MV-4-11 (cell line): Measurements from ENCODE around the gene PALM.
"Not testable (repeated sequence)": the region's sequence is repeated elsewhere in the genome, so short reads cannot be mapped to it uniquely, and the experiment has no call there.

ENCODE experiments used
- DNase-seq: peaks from one replicate; lab custom pipeline; 2025; lab: John Stamatoyannopoulos, UW

Gene PALM

DNA sequence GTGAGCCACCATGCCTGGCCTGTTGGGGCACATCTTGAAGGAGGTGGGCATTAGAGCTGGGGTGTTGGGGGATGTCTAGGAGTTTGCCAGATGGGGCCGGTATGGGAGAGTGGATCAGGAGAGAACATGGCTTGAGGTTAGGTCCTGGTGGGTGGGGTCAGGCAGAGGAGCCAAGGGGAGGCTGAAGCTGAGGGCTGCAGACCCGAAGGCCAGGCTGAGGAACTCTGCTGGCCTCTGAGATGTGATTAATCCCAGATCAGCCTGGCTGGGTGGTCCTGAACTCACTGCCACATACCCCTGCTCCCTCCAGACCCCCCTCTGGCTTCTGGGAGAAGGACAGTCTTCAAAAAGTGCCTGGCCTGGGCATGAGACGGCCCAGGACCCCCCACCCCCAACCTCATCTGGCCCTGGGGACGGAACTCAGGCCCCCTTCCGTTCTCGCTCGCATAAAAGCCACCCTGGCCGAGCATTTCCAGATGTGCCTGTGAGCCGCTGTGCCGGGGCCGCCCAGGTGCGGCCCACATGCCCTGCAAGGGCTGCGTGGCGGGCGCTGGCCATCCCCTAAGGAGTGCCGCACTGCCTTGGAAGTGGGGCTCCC lies 29.8 kb upstream of the PALM start:
- DNase-seq = no peak

DNA sequence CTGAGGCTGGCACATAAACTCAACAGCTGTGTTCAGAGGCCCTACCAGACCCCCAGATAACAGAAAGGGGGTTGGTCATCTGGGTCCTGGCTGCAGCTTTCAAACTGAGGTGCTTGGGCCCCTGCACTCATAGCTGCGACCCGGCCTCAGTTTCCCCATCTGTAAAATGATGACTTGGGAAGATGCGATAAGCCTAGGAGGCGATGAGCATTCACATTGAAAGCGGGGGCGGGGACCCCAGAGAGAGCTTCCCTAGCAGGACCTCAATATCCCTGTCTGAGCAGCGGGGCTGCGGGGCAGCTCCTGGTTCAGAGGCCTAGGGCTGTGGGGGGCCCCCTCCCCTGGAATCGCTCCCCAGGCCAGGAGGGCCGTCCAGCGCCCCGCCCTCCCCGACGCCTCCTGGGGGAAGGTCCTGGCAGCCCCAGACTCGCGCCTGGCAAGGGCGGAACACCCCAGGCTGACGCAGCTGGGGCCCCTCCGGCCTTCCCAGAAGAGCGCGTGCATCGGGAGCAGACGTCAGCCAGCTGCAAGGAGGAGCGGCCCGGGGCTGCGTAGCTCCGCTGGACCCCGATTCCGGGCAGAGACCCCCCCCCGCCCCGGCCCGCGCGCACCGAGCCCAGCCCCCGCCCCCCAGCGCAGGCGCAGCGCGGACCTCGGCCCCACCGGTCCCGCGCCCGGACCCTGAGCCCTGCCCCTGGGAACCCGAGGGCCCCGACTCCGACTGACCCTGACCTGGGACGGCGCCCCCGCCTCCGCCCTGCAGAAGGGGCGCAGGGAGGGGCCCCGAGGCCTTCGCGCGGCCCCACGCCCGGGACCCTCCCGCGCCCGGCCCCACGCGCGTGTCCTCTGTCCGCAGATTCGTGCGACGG lies 29.1 kb upstream of the PALM start:
- peak; percentile 41 for DNase-seq

DNA sequence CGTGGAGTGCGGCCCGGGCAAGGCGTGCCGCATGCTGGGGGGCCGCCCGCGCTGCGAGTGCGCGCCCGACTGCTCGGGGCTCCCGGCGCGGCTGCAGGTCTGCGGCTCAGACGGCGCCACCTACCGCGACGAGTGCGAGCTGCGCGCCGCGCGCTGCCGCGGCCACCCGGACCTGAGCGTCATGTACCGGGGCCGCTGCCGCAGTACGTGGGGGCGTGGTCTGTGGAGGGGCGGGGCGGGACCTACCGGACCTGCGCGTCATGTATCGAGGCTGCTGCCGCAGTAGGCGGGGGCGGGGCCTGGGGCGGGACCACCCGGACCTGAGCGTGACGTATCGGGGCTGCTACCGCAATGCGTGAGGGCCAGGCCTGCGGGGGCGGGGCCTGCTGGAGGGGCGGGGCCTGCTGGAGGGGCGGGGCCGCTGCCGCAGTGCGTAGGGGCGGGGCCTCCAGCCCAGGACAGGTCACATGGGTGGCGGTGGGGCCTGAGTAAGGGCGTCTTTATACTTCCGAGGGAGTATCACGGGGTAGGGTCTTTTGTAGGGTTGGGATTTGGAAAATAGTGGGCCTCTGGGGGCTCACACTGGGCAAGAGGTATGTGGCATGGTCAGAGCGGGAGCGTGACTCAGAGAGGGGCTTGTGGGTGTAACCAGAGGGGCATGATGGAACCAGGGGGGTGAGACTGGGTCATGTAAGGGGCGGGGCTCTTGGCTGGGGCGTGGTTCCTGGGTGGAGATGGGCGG lies 28.3 kb upstream of the PALM start:
- DNase-seq = peak; percentile 99

DNA sequence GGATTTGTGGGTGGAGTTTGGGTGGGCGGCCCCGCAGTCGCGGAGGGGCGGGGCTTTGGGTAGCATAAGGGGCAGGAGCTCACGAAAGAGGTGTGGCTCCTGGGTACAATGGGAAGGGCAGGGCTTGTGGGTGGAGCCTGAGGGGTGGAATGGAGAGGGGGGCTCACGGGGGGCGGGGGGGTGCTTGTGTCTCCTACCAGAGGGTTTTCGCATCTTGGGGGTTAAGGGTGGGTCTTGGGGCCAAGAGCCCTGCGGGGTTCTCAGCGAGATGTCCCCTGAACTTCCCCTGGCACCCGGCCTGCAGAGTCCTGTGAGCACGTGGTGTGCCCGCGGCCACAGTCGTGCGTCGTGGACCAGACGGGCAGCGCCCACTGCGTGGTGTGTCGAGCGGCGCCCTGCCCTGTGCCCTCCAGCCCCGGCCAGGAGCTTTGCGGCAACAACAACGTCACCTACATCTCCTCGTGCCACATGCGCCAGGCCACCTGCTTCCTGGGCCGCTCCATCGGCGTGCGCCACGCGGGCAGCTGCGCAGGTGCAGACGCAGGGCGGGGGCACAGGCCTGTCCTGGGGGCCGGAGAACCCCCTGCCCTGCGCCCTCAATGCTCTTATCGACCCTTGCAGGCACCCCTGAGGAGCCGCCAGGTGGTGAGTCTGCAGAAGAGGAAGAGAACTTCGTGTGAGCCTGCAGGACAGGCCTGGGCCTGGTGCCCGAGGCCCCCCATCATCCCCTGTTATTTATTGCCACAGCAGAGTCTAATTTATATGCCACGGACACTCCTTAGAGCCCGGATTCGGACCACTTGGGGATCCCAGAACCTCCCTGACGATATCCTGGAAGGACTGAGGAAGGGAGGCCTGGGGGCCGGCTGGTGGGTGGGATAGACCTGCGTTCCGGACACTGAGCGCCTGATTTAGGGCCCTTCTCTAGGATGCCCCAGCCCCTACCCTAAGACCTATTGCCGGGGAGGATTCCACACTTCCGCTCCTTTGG lies 27.4 kb upstream of the PALM start:
- DNase-seq = no peak

DNA sequence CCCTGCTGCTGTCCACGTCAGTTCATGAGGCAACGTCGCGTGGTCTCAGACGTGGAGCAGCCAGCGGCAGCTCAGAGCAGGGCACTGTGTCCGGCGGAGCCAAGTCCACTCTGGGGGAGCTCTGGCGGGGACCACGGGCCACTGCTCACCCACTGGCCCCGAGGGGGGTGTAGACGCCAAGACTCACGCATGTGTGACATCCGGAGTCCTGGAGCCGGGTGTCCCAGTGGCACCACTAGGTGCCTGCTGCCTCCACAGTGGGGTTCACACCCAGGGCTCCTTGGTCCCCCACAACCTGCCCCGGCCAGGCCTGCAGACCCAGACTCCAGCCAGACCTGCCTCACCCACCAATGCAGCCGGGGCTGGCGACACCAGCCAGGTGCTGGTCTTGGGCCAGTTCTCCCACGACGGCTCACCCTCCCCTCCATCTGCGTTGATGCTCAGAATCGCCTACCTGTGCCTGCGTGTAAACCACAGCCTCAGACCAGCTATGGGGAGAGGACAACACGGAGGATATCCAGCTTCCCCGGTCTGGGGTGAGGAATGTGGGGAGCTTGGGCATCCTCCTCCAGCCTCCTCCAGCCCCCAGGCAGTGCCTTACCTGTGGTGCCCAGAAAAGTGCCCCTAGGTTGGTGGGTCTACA lies 25.9 kb upstream of the PALM start:
- no peak for DNase-seq

DNA sequence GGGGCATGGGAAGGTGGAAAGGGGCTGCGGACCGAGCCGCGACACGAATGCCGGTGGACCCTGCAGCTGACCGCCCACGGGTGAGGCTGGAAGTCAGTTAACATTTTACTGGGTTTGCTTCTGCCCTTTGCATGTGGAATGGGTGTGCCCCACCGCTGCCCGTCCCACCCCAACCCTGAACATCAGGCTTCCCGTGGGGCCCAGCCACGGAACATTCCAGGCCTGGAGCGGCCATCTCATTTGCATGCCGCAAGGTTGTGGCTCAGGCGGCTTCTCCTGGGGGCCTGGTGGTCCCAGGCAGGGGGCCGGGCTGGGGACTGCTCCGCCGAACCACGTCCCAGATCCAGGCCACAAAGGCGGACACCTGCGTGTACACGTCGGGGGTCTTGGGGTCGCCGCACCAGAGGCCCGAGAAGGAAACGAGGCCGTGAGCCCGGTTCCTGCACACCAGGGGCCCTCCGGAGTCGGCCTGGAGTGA lies 23.2 kb upstream of the PALM start:
- no peak for DNase-seq

DNA sequence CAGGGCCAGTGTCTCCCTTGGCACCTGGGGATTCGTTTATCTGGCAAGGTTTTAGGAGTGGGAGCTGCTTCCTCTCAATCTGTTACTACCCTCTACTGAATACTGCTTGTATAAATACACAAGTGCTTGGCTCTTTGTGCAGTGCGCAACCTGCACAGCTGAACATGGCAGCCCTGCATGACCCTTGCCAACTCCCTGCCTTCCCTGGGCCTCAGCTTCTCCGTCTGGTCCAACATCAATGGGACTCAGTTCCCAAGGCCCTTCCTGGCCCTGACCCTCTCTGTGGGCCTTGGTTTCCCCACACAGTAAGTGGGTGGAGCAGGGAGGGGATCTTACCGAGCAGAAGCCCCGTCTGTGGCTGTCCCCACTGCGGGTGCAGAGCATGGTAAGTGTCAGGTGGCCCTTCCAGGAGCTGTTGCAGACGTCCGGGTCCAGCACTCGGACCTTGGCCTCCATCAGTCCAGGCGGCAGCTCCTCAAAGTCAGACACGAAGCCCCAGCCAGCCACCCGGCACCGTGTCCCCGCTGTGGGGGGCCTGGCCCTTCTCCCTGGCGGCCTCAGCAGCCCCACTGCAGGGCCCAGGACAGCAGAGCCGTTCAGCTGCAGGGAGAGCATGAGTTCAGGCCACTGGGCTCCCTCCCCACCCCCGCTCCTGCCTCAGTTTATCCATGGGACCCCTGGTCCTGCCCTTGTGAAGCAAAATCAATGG lies 22.0 kb upstream of the PALM start:
- no peak for DNase-seq

DNA sequence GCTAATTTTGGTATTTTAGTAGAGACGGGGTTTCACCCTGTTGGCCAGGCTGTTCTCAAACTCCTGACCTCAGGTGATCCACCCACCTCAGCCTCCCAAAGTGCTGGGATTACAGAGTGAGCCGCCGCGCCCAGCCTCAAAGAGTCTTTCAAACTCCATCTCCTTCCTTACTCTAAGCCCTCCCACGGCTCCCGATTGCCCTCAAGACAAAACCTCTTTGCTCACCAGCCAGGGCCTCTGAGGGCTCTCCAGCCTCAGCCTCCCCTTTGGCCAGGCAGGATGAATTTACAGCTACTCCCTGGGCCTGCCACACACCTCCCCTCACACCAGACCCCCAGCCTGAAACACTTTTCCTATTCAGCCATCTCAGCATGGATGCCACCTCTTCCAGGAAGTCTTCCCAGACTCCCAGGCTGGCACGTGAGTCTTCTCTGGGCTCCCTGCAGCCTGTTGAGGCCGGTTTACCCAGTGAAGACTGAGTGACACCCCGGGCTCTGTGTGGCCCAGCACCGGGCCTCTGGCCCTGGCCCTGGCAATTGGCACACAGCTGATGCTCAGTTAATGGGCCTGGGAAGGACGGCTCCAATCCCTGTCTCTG lies 21.1 kb upstream of the PALM start:
- no peak for DNase-seq

DNA sequence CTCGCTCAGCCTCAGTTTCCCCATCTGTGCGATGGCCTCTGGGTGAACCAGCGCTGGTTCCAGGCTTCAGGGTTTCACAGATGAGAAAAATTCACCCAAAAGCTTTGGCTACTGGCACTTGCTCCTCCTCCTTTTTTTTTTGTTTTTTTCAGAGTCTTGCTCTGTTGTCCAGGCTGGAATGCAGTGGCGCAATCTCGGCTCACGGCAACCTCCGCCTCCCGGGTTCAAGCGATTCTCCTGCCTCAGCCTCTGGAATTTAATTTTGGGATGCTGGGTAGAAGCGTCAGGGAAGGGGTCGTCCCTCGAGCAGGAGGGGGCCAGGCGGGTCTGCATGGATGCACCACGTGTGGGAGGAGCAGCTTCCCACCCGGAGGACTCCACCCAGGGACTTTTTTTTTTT lies 20.5 kb upstream of the PALM start:
- DNase-seq = no peak

DNA sequence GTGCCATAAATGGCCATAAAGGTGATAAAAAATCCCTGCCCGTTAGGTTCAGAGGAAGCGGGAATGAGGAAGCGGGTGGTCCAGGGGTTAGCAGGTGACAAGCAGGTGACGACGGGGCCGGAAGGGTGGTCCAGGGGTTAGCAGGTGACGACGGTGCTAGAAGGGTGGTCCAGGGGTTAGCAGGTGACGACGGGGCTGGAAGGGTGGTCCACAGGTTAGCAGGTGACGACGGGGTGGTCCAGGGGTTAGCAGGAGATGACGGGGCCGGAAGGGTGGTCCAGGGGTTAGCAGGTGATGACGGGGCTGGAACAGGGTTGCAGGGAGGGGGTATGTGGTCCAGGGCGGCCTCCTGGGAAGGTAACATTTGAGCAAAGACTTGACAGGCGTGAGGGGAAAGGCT lies 19.7 kb upstream of the PALM start:
- DNase-seq = no peak

DNA sequence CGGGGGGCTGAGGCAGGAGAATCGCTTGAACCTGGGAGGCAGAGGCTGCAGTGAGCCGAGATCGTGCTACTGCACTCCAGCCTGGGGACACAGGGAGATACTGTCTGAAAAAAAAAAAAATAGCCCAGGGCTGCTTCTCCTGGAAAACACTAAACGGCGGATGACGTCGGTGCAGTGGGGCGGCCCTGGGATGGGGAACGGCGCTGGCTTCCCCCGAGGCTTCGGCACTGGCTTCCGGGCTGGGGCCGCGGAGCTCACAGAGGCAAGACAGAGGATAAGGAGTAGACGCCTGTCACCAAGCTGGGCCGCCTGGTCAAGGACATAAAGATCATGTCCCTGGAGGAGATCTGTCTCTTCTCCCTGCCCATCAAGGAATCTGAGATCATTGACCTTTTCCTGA lies 18.5 kb upstream of the PALM start:
- no peak for DNase-seq

DNA sequence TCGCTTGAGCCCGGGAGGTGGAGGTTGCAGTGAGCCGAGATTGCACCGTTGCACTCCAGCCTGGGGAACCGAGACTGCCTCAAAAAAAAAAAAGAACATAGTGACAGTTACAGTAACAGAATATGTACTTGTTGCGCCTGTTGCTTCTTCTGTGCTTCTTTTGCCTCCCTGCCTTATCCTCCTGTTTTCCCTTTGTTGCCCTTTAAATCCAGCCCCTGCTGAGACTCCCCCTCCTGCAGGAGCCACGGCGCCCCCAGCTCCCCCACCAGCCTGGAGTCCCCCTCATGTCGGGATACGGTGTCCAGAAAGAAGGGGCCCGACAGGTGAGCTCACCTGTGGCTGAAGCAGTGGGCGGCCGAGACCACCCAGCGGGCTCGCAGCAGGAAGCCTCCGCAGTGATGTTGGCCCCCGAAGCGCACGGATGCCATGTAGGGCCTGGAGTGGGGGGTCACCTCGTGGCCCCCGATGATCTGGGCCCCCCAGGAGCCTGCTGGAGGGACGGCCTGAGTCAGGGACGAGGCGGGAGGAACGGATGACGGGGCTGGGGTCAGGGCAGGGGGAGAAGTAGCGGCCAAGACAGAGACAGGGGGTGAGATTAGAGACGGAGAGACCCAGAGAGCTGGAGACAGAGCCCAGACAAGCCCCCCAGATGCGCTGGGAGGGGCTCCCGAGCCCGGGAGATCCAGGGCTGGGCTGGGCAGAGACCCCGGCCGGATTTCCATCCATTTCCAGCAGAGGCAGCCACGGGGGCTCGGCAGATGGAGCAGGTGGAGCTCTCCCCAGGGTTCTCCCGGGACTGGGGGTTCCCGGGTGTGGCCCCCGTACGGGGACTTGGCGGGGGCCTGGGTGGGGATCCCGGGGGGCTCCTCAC lies 14.0 kb upstream of the PALM start:
- no peak for DNase-seq

DNA sequence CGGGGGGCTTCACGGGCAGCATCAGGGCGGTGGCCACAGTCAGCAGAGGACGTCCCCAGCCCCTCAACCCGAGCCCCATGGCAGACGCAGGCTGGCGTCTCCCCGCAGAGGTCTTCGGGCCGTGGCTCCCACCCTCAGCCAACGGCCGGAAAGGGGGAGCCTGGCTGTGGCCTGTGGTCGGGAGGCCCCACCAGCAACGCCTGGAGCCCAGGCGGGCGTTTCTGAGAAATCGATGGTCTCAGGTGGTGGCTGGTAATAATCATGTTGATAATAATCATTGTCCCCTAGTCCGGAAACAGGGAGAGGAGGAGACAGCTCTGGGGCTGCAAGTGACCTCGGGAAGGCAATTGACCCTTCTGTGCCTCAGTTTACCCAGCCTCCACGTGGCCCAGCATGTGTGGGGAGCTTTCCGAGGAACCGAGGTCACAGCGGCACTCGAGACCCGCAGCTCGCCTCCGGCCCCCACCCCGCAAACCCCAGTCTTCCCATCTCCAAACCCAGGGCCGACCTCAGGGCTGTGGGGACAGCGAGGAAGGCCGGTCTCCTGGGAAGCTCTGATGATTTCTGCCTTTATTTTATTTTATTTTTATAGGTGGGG lies 13.3 kb upstream of the PALM start, which contains the start of gene PRSS57:
Gene PRSS57, minus strand, starts transcription at position 101 of the 598 bp plus-strand sequence. Its CDS starts 22 bp downstream, at position 79.
- peak; percentile 79 for DNase-seq

DNA sequence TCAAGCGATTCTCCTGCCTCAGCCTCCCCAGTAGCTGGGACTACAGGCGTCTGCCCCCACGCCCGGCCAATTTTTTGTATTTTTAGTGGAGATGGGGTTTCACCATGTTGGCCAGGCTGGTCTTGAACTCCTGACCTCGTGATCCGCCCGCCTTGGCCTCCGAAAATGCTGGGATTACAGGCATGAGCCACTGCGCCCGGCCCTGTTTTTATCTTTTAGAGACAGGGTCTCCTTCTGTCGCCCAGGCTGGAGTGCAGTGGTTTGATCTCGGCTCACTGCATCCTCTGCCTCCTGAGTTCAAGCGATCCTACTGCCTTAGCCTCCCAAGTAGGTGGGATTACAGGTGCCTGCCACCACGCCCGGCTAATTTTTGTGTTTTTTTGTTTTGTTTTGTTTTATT lies 10.2 kb upstream of the PALM start:
- DNase-seq = not testable (repeated sequence)

DNA sequence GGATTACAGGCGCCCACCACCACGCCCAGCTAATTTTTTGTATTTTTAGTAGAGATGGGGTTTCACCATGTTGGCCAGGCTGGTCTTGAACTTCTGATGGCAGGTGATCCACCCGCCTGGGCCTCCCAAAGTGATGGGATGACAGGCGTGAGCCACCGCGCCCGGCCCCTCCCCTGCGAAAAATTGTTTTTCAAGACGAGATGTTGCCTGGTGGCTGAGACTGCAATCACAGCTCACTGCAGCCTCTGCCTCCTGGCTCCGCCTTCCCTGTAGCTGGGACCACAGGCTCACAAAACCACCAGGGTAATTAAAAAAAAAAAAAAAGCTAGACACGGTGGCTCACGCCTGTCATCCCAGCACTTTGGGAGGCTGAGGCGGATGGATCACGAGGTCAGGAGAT lies 8.8 kb upstream of the PALM start:
- peak; percentile 88 for DNase-seq

DNA sequence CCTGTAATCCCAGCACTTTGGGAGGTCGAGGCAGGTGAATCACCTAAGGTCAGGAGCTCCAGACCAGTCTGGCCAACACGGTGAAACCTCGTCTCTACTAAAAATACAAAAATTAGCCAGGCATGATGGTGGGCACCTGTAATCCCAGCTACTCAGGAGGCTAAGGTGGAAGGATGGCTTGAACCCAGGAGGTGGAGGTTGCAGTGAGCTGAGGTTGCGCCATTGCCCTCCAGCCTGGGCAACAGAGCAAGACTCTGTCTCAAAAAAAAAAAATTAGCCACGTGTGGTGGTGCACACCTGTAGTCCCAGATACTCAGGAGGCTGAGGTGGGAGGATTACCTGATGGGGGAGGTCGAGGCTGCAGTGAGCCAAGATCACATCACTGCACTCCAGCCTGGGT lies 5.9 kb upstream of the PALM start:
- not testable (repeated sequence) for DNase-seq

DNA sequence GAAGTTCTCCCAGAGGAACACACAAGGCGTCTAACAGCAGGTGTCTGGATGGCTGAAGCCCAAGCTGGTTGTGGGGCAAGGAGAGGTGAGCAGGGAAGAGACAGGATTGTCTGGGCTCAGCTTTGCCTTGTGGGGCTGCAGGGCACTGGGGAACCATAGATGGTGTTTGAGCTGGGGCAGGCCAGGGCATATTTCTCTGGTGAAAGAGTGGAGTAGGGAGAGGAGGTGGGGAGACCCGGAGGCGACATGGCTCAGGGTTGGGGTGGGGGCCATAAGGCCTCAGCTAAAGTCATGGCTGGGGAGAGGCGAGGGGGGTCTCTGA lies 5.4 kb upstream of the PALM start:
- no peak for DNase-seq

DNA sequence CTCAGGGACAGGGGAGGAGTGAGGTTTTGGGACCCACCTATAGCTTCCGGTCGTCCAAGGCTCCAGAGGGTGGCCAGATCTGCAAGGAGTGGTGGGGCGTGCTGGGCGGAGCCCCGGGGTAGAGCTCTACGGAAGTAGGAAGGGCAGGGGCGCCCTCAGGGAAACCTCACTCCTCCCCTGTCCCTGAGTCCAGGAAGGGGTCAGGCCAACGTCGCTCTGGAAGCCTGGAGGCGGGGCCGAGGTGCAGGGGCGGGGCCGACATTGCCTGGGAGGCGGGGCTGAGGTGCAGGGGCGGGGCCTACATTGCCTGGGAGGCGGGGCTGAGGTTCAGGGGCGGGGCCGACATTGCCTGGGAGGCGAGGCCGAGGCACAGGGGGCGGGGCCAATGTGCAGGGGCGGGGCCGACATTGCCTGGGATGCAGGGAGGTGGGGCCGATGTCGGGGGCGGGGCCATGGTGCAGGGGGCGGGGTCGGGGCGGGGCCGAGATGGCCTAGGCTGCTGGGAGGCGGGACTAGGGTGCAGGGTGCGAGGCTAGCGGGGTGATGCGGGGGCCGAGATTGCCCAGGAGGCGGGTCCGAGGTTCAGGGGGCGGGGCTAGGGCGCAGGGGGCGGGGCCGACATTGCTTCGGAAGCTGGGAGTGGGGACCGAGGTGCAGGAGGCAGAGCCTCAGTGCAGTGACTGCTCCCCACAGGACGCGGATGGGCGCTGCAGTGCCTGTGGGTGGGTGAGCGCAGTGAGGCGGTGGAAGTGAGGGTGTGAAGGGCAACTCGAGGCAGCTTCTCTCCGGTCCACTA lies 4.9 kb upstream of the PALM start:
- peak; percentile 98 for DNase-seq
